Activated CD4-positive, alpha-beta T cell treated with anti-CD3 and anti-CD28 coated beads, Interleukin-2, amount 10 ng/mL, durations not matched to agents 24 days and 14 days (primary cell): ENCODE data around the gene OR8B4. TPM values are rescaled to one million over a fixed set of nuclear protein-coding genes. Genes with fewer than 3 reads are reported as not detected.
"Not testable (repeated sequence)": the region's sequence is repeated elsewhere in the genome, so short reads cannot be mapped to it uniquely, and the experiment has no call there.

Experiments used
- DNase-seq: peaks from one replicate; pipeline ENCODE4 v3.0.0; 2022
- H3K27ac Mint-ChIP-seq: one replicate; pipeline ENCODE4 v1.8.0; 2022; ENCODE audit warnings: mild to moderate bottlenecking, mixed read lengths
- H3K27me3 Mint-ChIP-seq: one replicate; pipeline ENCODE4 v1.8.0; 2022; ENCODE audit warnings: mixed read lengths
- H3K36me3 Mint-ChIP-seq: one replicate; pipeline ENCODE4 v1.8.0; 2022; ENCODE audit warnings: low read depth, mild to moderate bottlenecking, mixed read lengths
- H3K4me1 Mint-ChIP-seq: one replicate; pipeline ENCODE4 v1.8.0; 2021; ENCODE audit warnings: mixed read lengths
- H3K4me3 Mint-ChIP-seq: one replicate; pipeline ENCODE4 v1.8.0; 2022; ENCODE audit warnings: mild to moderate bottlenecking, moderate library complexity, mixed read lengths
- H3K9me3 Mint-ChIP-seq: one replicate; pipeline ENCODE4 v1.8.0; 2021; ENCODE audit warnings: mixed read lengths
- intact Hi-C: fragments of 100-400 bp; cut with micrococcal nuclease; formaldehyde crosslinking; loops from one replicate; pipeline ENCODE4 v1.15.1; 2023
- total RNA-seq: library from RNA; stranded (reverse); gene quantifications from 2 replicates; pipeline ENCODE4 v1.2.3, GENCODE V29; 2022

Gene OR8B4
- total RNA-seq, 1 donor from 2014 or later = not detected

- H3K27me3 Mint-ChIP-seq = no peaks in the 10 kb centered on the region
- intact Hi-C loops = no loop called here
- no peak overlapping the region for H3K27ac Mint-ChIP-seq
- no peaks in the 10 kb centered on the region for H3K4me1 Mint-ChIP-seq
- DNase-seq = no peak
- H3K36me3 Mint-ChIP-seq = no peaks in the 10 kb centered on the region
- H3K4me3 Mint-ChIP-seq = no peak overlapping the region
- no peaks in the 10 kb centered on the region for H3K9me3 Mint-ChIP-seq
These were observed 17.8 kb upstream of the OR8B4 start for GRCh38 chr11:124442442-124442841.

GRCh38 chr11:124441519-124441918, 16.8 kb upstream of the OR8B4 start:
- Mint-ChIP-seq H3K4me1 (no peaks in the 10 kb centered on the region), H3K27me3 (no peaks in the 10 kb centered on the region), H3K36me3 (no peaks in the 10 kb centered on the region), H3K9me3 (no peaks in the 10 kb centered on the region), H3K27ac (no peak overlapping the region), H3K4me3 (no peak overlapping the region)
- intact Hi-C loops = no loop called here
- DNase-seq = no peak

- Mint-ChIP-seq H3K36me3 (no peaks in the 10 kb centered on the region), H3K27ac (no peak overlapping the region), H3K9me3 (no peaks in the 10 kb centered on the region), H3K4me1 (no peaks in the 10 kb centered on the region), H3K4me3 (no peak overlapping the region), H3K27me3 (no peaks in the 10 kb centered on the region)
- intact Hi-C loops = no loop called here
- no peak for DNase-seq
These were observed 16.4 kb upstream of the OR8B4 start for GRCh38 chr11:124441081-124441480.

- Mint-ChIP-seq H3K4me1 (no peaks in the 10 kb centered on the region), H3K27ac (no peak overlapping the region), H3K27me3 (no peaks in the 10 kb centered on the region), H3K9me3 (no peaks in the 10 kb centered on the region), H3K4me3 (no peak overlapping the region), H3K36me3 (no peaks in the 10 kb centered on the region)
- intact Hi-C loops = no loop called here
- DNase-seq = no peak
These were observed 15.9 kb upstream of the OR8B4 start for GRCh38 chr11:124440608-124441007.

GRCh38 chr11:124434699-124435098, 10.0 kb upstream of the OR8B4 start:
- no peaks in the 10 kb centered on the region for H3K4me1 Mint-ChIP-seq
- H3K9me3 Mint-ChIP-seq = no peaks in the 10 kb centered on the region
- no peak overlapping the region for H3K4me3 Mint-ChIP-seq
- no peak overlapping the region for H3K27ac Mint-ChIP-seq
- intact Hi-C loops = no loop called here
- peaks cover 3% of the 10 kb centered on the region for H3K27me3 Mint-ChIP-seq
- no peak for DNase-seq
- H3K36me3 Mint-ChIP-seq = no peaks in the 10 kb centered on the region

GRCh38 chr11:124429599-124429998, 4.9 kb upstream of the OR8B4 start:
- no peaks in the 10 kb centered on the region for H3K9me3 Mint-ChIP-seq
- H3K27ac Mint-ChIP-seq = no peak overlapping the region
- no peak overlapping the region for H3K4me3 Mint-ChIP-seq
- no peaks in the 10 kb centered on the region for H3K36me3 Mint-ChIP-seq
- H3K27me3 Mint-ChIP-seq = no peaks in the 10 kb centered on the region
- no peaks in the 10 kb centered on the region for H3K4me1 Mint-ChIP-seq
- DNase-seq = no peak
- intact Hi-C loops = no loop called here

GRCh38 chr11:124421043-124421442, 3.6 kb downstream of the OR8B4 start:
- H3K36me3 Mint-ChIP-seq = no peaks in the 10 kb centered on the region
- peaks cover 4% of the 10 kb centered on the region for H3K27me3 Mint-ChIP-seq
- H3K27ac Mint-ChIP-seq = no peak overlapping the region
- no peak for DNase-seq
- intact Hi-C loops = no loop called here
- H3K4me3 Mint-ChIP-seq = no peak overlapping the region
- H3K9me3 Mint-ChIP-seq = no peaks in the 10 kb centered on the region
- H3K4me1 Mint-ChIP-seq = no peaks in the 10 kb centered on the region

- Mint-ChIP-seq H3K4me3 (no peak overlapping the region), H3K27ac (no peak overlapping the region), H3K4me1 (no peaks in the 10 kb centered on the region), H3K27me3 (peaks cover 3% of the 10 kb centered on the region), H3K9me3 (no peaks in the 10 kb centered on the region), H3K36me3 (no peaks in the 10 kb centered on the region)
- peak; percentile 61 for DNase-seq
- intact Hi-C loops = loop anchor here (1.0 kb wide), 1 partner anchor 171 kb away; no protein-coding TSS in a partner anchor
These were observed 9.2 kb downstream of the OR8B4 start for GRCh38 chr11:124415356-124415923.

- H3K27me3 Mint-ChIP-seq = peaks cover 6% of the 10 kb centered on the region
- intact Hi-C loops = no loop called here
- no peak overlapping the region for H3K27ac Mint-ChIP-seq
- H3K9me3 Mint-ChIP-seq = no peaks in the 10 kb centered on the region
- H3K4me3 Mint-ChIP-seq = no peak overlapping the region
- no peaks in the 10 kb centered on the region for H3K4me1 Mint-ChIP-seq
- DNase-seq = peak; percentile 19
- H3K36me3 Mint-ChIP-seq = no peaks in the 10 kb centered on the region
These were observed 14.8 kb downstream of the OR8B4 start for GRCh38 chr11:124409906-124410305.

- Mint-ChIP-seq H3K36me3 (no peaks in the 10 kb centered on the region), H3K4me3 (no peak overlapping the region), H3K27ac (no peak overlapping the region), H3K27me3 (peaks cover 4% of the 10 kb centered on the region), H3K4me1 (peaks cover 2% of the 10 kb centered on the region), H3K9me3 (no peaks in the 10 kb centered on the region)
- DNase-seq = no peak
- intact Hi-C loops = no loop called here
These were observed 19.1 kb downstream of the OR8B4 start for GRCh38 chr11:124405581-124405980.

GRCh38 chr11:124403186-124403585, 21.5 kb downstream of the OR8B4 start:
- H3K4me1 Mint-ChIP-seq, H3K27me3 Mint-ChIP-seq, DNase-seq, H3K36me3 Mint-ChIP-seq, H3K4me3 Mint-ChIP-seq, H3K27ac Mint-ChIP-seq, H3K9me3 Mint-ChIP-seq: not testable (repeated sequence)
- intact Hi-C loops = loop anchor here (2.0 kb wide), 1 partner anchor 184 kb away; no protein-coding TSS in a partner anchor

GRCh38 chr11:124402326-124402922, 22.2 kb downstream of the OR8B4 start:
- no peaks in the 10 kb centered on the region for H3K27me3 Mint-ChIP-seq
- no peak overlapping the region for H3K27ac Mint-ChIP-seq
- H3K36me3 Mint-ChIP-seq = no peaks in the 10 kb centered on the region
- H3K4me1 Mint-ChIP-seq = peaks cover 2% of the 10 kb centered on the region
- intact Hi-C loops = loop anchor here (2.0 kb wide), 1 partner anchor 184 kb away; no protein-coding TSS in a partner anchor
- no peaks in the 10 kb centered on the region for H3K9me3 Mint-ChIP-seq
- DNase-seq = peak; percentile 86
- H3K4me3 Mint-ChIP-seq = no peak overlapping the region

- Mint-ChIP-seq H3K36me3 (no peaks in the 10 kb centered on the region), H3K27ac (no peak within 1 kb of the TSS), H3K9me3 (no peaks in the 10 kb centered on the region), H3K4me1 (peaks cover 2% of the 10 kb centered on the region), H3K27me3 (no peaks in the 10 kb centered on the region), H3K4me3 (no peak within 1 kb of the TSS)
- intact Hi-C loops = no loop called here
- DNase-seq = no peak
These were observed 25.7 kb downstream of the OR8B4 start, which contains the start of gene OR8B3 for GRCh38 chr11:124398924-124399323. Gene OR8B3 (minus strand): TSS chr11:124399024. CDS start chr11:124397351, 1,673 bp downstream.

- intact Hi-C loops, H3K27ac Mint-ChIP-seq, DNase-seq, H3K27me3 Mint-ChIP-seq, H3K4me3 Mint-ChIP-seq, H3K4me1 Mint-ChIP-seq, H3K36me3 Mint-ChIP-seq, H3K9me3 Mint-ChIP-seq: not testable (repeated sequence)
These were observed 27.8 kb downstream of the OR8B4 start for GRCh38 chr11:124396847-124397246.

GRCh38 chr11:124394408-124394807, 30.3 kb downstream of the OR8B4 start:
- Mint-ChIP-seq H3K36me3 (no peaks in the 10 kb centered on the region), H3K4me1 (no peaks in the 10 kb centered on the region), H3K4me3 (no peak overlapping the region), H3K9me3 (no peaks in the 10 kb centered on the region), H3K27ac (no peak overlapping the region), H3K27me3 (no peaks in the 10 kb centered on the region)
- DNase-seq = no peak
- intact Hi-C loops = no loop called here
